WTC11 (cell line): ENCODE measurements around the gene KISS1R.

Source experiments
- RORB ChIP-seq: fragments of 250-450 bp; sonication (Bioruptor Pico); IDR thresholded peaks from 2 replicates; pipeline ENCODE4 v1.9.0; 2021; ENCODE audit warnings: mild to moderate bottlenecking
- SMAD4 ChIP-seq: sonication (generic); formaldehyde crosslinking; IDR thresholded peaks from 2 replicates; pipeline ENCODE4 v1.8.0; 2022; ENCODE audit warnings: mild to moderate bottlenecking, missing genetic modification reagents
- SP1 ChIP-seq: sonication (generic); formaldehyde crosslinking; conservative IDR thresholded peaks from 2 replicates; pipeline ENCODE4 v1.8.1; 2022; ENCODE audit warnings: missing genetic modification reagents
- TF ChIP-seq, protein P1 (sequence below): fragments of 200-600 bp; IDR thresholded peaks from 2 replicates; pipeline ENCODE4 v1.8.0; 2022; ENCODE audit warnings: antibody characterized with exemption
- TF ChIP-seq, protein P2 (sequence below): sonication (generic); formaldehyde crosslinking; IDR thresholded peaks from 2 replicates; pipeline ENCODE4 v1.8.1; 2022; ENCODE audit warnings: mild to moderate bottlenecking, moderate library complexity, missing genetic modification reagents
- TF ChIP-seq, protein P3 (sequence below): sonication (generic); formaldehyde crosslinking; IDR thresholded peaks from 2 replicates; pipeline ENCODE4 v1.8.1; 2022; ENCODE audit warnings: low read depth, missing genetic modification reagents, borderline replicate concordance
- TF ChIP-seq, protein P4 (sequence below): sonication (generic); formaldehyde crosslinking; IDR thresholded peaks from 2 replicates; pipeline ENCODE4 v1.8.1; 2023; ENCODE audit warnings: mild to moderate bottlenecking, missing genetic modification reagents, moderate library complexity
- TF ChIP-seq, protein P5 (sequence below): sonication (generic); formaldehyde crosslinking; IDR thresholded peaks from 2 replicates; pipeline ENCODE4 v1.8.1; 2022; ENCODE audit warnings: missing genetic modification reagents, borderline replicate concordance

DNA sequence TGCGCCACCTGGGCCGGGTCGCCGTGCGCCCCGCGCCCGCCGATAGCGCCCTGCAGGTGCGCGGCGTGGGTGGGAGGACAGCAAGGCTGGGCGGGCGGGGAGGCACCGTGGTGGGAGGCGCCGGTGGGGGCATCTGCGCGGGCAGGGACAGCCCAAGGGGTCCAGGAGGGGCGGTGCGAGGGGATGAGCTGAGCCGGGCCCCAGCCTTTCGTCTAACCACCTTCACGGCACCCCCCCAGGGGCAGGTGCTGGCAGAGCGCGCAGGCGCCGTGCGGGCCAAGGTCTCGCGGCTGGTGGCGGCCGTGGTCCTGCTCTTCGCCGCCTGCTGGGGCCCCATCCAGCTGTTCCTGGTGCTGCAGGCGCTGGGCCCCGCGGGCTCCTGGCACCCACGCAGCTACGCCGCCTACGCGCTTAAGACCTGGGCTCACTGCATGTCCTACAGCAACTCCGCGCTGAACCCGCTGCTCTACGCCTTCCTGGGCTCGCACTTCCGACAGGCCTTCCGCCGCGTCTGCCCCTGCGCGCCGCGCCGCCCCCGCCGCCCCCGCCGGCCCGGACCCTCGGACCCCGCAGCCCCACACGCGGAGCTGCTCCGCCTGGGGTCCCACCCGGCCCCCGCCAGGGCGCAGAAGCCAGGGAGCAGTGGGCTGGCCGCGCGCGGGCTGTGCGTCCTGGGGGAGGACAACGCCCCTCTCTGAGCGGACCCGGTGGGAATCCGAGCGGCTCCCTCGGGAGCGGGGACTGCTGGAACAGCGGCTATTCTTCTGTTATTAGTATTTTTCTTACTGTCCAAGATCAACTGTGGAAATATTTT lies 3.1 kb downstream of the KISS1R start:
- TF ChIP-seq, protein P1, sequence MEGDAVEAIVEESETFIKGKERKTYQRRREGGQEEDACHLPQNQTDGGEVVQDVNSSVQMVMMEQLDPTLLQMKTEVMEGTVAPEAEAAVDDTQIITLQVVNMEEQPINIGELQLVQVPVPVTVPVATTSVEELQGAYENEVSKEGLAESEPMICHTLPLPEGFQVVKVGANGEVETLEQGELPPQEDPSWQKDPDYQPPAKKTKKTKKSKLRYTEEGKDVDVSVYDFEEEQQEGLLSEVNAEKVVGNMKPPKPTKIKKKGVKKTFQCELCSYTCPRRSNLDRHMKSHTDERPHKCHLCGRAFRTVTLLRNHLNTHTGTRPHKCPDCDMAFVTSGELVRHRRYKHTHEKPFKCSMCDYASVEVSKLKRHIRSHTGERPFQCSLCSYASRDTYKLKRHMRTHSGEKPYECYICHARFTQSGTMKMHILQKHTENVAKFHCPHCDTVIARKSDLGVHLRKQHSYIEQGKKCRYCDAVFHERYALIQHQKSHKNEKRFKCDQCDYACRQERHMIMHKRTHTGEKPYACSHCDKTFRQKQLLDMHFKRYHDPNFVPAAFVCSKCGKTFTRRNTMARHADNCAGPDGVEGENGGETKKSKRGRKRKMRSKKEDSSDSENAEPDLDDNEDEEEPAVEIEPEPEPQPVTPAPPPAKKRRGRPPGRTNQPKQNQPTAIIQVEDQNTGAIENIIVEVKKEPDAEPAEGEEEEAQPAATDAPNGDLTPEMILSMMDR = no peak
- TF ChIP-seq SMAD4 (CRISPR knock-in tag) (no peak), RORB (CRISPR knock-in tag) (no peak), SP1 (CRISPR knock-in tag) (no peak)
- TF ChIP-seq, protein P2, sequence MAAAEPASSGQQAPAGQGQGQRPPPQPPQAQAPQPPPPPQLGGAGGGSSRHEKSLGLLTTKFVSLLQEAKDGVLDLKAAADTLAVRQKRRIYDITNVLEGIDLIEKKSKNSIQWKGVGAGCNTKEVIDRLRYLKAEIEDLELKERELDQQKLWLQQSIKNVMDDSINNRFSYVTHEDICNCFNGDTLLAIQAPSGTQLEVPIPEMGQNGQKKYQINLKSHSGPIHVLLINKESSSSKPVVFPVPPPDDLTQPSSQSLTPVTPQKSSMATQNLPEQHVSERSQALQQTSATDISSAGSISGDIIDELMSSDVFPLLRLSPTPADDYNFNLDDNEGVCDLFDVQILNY (CRISPR knock-in tag) = no peak
- TF ChIP-seq, protein P3, sequence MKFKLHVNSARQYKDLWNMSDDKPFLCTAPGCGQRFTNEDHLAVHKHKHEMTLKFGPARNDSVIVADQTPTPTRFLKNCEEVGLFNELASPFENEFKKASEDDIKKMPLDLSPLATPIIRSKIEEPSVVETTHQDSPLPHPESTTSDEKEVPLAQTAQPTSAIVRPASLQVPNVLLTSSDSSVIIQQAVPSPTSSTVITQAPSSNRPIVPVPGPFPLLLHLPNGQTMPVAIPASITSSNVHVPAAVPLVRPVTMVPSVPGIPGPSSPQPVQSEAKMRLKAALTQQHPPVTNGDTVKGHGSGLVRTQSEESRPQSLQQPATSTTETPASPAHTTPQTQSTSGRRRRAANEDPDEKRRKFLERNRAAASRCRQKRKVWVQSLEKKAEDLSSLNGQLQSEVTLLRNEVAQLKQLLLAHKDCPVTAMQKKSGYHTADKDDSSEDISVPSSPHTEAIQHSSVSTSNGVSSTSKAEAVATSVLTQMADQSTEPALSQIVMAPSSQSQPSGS (CRISPR knock-in tag) = no peak
- TF ChIP-seq, protein P4, sequence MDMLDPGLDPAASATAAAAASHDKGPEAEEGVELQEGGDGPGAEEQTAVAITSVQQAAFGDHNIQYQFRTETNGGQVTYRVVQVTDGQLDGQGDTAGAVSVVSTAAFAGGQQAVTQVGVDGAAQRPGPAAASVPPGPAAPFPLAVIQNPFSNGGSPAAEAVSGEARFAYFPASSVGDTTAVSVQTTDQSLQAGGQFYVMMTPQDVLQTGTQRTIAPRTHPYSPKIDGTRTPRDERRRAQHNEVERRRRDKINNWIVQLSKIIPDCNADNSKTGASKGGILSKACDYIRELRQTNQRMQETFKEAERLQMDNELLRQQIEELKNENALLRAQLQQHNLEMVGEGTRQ (CRISPR knock-in tag) = no peak
- TF ChIP-seq, protein P5, sequence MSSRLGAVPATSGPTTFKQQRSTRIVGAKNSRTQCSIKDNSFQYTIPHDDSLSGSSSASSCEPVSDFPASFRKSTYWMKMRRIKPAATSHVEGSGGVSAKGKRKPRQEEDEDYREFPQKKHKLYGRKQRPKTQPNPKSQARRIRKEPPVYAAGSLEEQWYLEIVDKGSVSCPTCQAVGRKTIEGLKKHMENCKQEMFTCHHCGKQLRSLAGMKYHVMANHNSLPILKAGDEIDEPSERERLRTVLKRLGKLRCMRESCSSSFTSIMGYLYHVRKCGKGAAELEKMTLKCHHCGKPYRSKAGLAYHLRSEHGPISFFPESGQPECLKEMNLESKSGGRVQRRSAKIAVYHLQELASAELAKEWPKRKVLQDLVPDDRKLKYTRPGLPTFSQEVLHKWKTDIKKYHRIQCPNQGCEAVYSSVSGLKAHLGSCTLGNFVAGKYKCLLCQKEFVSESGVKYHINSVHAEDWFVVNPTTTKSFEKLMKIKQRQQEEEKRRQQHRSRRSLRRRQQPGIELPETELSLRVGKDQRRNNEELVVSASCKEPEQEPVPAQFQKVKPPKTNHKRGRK (CRISPR knock-in tag) = no peak
